Measurements from ENCODE around the gene TRIM10. TPM values are rescaled to one million over a fixed set of nuclear protein-coding genes. Genes with fewer than 3 reads are reported as not detected.

Gene TRIM10
- total and polyA plus RNA-seq, 8 donors = 0.24 to 0.99 (median 0.55) TPM; not detected in 2

DNA sequence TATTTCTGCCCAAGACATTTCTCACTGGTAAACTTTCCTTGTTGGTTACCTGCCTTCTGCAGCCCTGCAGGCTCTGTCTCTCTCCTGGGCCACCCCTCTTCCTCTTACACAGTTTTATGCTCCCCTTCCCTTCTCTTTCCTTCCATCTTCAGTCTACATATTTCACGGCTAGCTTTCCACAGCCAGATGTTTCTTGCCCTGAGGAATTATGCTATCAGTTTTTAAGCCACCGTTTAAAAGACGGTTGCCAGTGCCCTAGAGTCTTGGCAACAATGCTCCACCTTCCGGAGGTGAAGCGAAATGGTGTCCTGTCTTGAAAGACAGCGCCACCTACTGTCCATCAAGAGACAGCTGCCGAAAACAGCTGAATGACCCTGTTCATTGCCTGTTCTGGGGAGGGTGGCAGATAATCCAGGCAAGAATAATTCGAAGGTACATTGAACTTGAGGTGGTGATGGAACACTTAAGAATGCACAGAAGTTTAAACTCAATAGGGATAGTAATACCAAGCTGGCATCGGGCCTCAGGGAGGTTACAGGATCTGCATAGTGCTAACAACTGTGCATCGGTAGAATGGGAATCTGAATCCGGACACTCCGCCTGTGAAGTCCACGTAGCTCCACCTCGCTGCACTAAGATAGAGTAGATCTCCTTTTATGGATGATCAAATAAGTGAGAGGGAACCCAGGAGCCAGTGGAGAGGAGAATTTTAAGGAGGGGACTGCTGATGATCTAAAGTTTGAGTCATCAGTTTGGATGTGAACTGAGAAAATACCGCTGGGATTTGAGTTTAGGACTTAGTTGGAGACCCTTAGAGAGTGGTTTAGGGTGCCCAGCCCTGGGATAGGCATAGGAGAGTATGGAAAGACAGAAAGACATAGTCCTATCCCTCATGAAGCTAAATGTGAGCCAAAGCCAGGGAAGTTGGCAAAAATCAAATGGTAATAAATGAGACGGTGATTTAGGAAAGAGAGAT is 29.8 kb downstream of the TRIM10 start:
- intact Hi-C loops (cut with DNase I) = no loop called here
- no peak overlapping the region for H3K4me3 ChIP-seq
- TF ChIP-seq CTCF (IDR thresholded peaks at IDR 0.05) = peak; percentile 88 to 99
- no peaks in the 10 kb centered on the region for H3K36me3 ChIP-seq
- DNase-seq = peak in 3 of 4 donors; percentile 67 to 86 (median 72)
- H3K27me3 ChIP-seq = peaks cover 25 to 83% of the 10 kb centered on the region in 2 donors
- peak overlapping the region in 1 of 2 donors; percentile 34 for H3K27ac ChIP-seq
- peak; percentile 91 for ATAC-seq
- peaks cover 0 to 12% of the 10 kb centered on the region in 2 donors for H3K4me1 ChIP-seq
- no peaks in the 10 kb centered on the region for H3K9me3 ChIP-seq

GRCh38 chr6:30130179-30130679 is 30.8 kb downstream of the TRIM10 start:
- H3K9me3 ChIP-seq = no peaks in the 10 kb centered on the region
- no peak for DNase-seq
- no peak overlapping the region for H3K4me3 ChIP-seq
- no peak for TF ChIP-seq CTCF (IDR thresholded peaks at IDR 0.05)
- H3K36me3 ChIP-seq = no peaks in the 10 kb centered on the region
- no peak overlapping the region for H3K27ac ChIP-seq
- H3K27me3 ChIP-seq = peaks cover 25 to 83% of the 10 kb centered on the region in 2 donors
- intact Hi-C loops (cut with DNase I) = no loop called here
- ATAC-seq = peak; percentile 6
- peaks cover 0 to 12% of the 10 kb centered on the region in 2 donors for H3K4me1 ChIP-seq

DNA sequence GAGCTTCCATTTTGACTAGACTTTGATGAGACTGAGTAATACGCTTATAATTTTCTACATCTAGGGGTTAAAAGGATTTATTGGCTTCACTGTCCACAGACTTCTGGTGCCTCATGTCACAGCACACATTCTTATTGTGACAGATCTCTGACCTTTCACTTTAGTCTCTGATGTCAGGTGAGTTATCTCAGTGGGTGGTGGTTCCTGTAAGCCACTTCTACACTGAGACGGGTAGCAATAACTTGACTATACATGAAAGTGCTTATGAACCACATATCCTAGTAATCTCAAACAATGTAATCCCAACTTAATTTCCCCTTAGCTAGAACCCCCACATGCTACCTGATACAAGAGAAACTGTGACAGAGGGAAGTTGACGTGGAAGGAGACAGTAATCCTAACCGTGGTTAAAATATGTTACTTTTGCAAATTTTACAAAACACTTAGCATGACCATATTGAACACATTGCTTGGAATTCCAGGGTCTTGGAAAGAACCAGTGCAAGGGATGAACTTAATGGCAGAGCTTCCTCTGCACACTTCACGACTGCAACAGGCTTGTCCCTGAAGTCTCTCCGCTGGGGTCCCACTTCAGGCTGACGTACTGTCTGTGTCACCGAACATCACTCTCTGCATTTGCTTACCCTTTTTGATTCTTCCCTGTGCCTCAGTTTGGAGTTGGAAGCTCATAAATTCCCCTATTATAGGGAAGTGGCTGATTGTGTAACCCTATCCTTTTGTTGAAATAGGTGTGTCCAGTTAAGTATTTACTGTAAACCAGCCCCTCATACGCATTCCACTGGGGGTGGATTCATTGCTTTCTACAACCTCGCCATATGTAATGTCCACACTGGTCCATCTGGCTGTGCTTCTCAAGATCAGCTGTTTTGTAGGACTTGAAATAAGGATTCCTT is 31.5 kb downstream of the TRIM10 start:
- Histone ChIP-seq H3K27ac (no peak overlapping the region), H3K9me3 (no peaks in the 10 kb centered on the region), H3K4me3 (no peak overlapping the region), H3K27me3 (peaks cover 25 to 83% of the 10 kb centered on the region in 2 donors), H3K36me3 (no peaks in the 10 kb centered on the region), H3K4me1 (peaks cover 0 to 12% of the 10 kb centered on the region in 2 donors)
- peak; percentile 71 for ATAC-seq
- intact Hi-C loops (cut with DNase I) = no loop called here
- no peak for DNase-seq
- no peak for TF ChIP-seq CTCF (IDR thresholded peaks at IDR 0.05)

DNA sequence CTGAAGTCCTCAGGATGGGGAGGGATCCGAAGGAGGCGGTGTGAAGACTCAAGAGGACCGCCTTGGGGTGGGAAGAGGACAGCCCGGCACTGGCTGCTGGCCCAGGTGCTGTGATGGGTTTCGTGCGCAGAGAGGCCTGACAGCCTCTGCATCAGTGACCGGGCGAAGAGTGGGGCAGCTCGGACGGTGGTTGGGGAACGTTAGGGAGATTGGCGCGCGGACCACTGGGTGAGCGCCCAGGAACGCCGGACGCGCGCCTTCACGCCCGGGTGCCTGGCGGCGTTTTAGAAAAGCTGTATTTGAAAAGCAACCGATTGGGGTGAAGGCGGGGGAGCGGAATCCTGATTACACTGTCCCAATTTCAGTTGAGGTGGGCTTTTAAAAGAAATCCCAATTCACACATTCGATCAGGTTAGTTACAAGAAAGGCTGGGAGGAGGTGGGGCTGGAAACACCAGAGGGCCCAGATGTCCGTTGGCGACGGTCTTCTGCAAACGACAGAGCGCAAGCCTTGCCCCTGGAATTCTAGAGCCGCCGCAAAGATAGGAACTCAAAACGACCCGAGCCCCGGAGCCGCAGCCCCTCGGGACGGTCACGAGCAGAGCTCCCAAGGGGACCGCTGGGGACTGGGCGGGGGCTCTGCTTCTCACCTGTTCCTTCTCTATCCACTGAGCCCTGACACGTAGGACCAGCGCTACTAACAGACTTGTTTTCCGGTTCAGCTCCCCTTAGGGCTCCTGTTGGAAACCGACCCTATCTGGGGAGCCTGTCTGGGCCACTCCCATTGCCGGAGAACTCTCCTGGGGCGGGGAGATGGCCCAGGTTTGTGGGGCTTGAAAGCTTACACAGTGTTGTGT is 33.5 kb downstream of the TRIM10 start:
- no peak overlapping the region for H3K4me3 ChIP-seq
- ATAC-seq (peak; percentile 21), DNase-seq (no peak)
- no peaks in the 10 kb centered on the region for H3K9me3 ChIP-seq
- peaks cover 0 to 12% of the 10 kb centered on the region in 2 donors for H3K4me1 ChIP-seq
- H3K36me3 ChIP-seq = no peaks in the 10 kb centered on the region
- H3K27ac ChIP-seq = no peak overlapping the region
- H3K27me3 ChIP-seq = peaks cover 25 to 81% of the 10 kb centered on the region in 2 donors
- TF ChIP-seq CTCF (IDR thresholded peaks at IDR 0.05) = no peak
- intact Hi-C loops (cut with DNase I) = no loop called here
